HG03060 (cell line): ENCODE data around the gene EHBP1.

Experiments
- ATAC-seq: cut with Tn5 transposase; IDR thresholded peaks from one replicate; pipeline ENCODE4 v1.9.1; 2021; ENCODE audit warnings: low read depth, moderate number of reproducible peaks; ENCODE audit not compliant: unreplicated experiment

Gene EHBP1

DNA sequence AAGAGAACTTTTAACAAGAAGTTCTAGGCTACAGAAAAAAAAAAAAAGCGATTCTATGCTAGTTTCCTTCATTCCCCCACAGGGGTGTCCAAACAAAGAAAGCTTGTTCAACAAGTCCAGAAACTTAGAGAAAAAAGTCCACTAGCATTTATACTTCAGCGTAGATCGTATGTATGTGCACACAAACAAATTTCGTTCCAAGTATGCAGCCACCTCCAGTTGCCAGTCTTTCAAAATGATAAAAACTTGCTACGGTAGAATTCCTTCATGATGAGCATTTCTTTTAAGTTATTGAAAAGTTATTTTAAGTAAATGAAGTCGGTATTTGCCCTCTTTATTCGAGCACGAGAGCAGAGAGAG is 341.4 kb downstream of the EHBP1 start:
- no peak for ATAC-seq

GRCh38 chr2:63047321-63048279 is 342.1 kb downstream of the EHBP1 start:
- ATAC-seq, result no peak

DNA sequence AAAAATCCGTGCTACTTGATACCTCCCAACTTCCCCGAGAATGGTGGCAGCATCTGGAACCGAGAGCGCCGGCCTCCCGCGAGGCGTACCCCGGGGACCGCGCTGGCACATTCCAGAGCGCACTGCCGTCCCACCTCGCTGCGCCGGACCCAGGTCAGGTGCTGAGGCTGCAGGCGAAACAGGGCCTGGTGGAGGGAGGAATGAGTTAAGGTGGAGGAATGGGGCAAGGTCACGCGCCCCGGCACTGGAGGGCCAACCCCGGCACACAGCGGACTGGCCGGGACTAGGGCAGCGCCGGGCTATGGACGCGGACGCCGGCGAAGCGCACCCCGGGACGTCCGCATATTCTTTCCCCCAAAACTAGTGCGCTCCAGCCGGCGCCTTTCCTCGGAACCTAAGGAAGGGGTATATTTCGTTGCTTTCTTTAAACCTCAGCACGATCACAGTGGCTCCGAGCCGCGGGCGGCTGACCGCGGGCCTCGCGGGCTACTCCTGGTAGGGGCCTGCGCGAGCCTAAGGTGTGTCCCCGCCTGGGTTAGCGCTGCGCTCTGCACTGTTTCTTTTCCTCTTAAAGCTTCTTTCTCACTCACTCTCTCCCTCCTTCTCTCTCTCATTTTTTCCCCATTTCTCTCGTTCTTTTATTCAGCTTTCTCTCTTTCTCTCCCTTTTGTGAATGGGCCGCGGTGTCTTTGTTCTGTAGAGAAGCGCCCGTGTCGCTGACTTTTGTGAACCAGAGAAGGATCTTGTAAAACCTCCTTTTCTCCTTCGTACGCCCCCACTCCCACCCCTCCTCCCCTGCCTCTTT is 343.1 kb downstream of the EHBP1 start:
- ATAC-seq, result no peak

- ATAC-seq, result no peak
These were observed 343.9 kb downstream of the EHBP1 start for GRCh38 chr2:63049211-63049969.

GRCh38 chr2:63049970-63050333 is 344.4 kb downstream of the EHBP1 start:
- ATAC-seq, result peak; percentile 4

- ATAC-seq, result peak; percentile 74
These were observed 345.0 kb downstream of the EHBP1 start, which contains the start of gene OTX1 for GRCh38 chr2:63050334-63051041. TSS of gene OTX1 (plus strand) at chr2:63050830. CDS start at chr2:63052991, 2,161 bp downstream.

DNA sequence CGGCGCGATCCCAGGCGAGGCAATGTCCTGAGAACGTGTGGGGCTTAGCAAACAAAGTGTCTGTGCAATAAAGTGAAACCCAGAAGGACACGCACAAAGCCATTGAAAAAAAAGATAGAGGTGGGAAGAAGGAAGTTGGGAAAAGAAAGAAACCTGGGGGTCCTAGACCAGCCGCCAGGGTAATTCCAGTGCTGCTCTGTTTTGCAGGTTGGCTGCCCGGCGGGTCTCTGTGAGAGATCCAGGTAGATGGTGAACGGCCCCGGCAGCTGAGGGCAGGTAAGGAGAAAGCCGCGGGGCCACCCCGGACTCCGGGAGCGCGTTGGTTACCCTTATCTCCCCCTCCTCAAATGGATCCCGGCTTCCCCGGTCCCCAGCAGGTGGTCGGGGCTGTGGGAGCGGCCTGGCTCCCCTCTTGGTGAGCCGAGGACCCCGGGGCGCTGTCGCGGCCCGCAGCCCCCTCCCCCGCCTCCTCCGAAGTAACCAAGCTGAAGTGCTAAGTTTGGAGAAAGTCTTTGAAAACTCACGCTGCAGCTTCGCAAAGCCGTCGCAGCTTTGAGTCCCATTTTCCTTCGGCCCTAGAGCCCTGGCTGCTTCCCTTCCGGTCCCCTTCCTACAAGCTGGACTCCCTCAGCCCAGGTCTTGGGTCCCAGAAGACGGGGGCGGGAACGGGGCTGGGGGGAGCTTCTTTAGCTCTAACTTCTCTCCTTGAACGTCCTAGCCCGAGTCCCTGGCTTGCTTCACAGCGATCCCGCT is 345.7 kb downstream of the EHBP1 start:
- no peak for ATAC-seq

- no peak for ATAC-seq
These were observed 346.4 kb downstream of the EHBP1 start for GRCh38 chr2:63051795-63052333.

DNA sequence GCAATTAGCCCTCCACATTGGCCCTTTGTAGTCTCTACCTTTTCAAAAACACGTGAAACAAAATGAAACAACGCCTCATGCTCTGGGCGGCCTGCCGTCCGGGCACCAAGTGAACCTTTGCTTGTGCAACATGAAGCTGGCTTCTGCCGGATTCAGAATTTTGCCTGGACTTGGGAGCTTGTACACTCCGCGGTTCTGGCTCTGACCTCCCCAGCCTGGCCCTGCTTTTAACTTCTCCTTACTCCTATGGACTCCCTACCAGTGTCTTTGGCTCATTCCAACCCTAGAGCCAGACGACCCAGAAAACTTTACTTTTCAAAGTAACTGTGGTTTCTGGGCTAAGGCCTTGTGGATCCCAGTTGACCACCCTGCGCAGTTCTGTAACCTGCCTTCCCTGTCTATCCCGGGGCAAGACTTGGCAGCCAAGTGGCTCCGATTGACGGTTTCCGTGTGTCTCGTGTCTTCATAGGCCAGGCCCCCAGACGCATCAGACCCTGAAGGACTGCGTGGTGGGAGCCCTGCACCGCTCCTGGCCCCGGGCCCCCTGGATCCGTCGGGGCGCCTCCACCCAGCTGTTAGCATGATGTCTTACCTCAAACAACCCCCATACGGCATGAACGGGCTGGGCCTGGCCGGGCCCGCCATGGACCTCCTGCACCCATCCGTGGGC is 347.0 kb downstream of the EHBP1 start:
- no peak for ATAC-seq

- ATAC-seq, result no peak
These were observed 347.8 kb downstream of the EHBP1 start for GRCh38 chr2:63053081-63053888.

GRCh38 chr2:63053889-63054602 is 348.5 kb downstream of the EHBP1 start:
- ATAC-seq, result no peak

DNA sequence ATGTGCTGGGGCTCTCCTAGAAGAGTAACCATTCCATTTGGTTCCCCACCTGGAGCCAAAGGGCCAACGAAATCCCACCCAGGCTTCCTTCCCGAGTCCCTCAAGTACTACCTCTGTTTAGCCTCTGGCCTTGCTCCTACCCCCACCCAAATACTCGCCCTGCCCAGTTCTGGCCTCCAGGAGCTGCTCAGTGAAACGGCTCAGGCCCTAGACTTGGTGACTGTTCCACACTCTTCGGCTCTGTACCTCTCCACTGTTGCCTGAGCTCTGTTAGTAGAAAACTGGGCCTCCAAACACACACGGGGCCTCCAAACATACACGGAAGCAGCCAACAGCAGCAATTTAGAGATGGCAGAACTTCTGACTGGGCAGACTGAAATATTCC is 349.3 kb downstream of the EHBP1 start:
- no peak for ATAC-seq

- ATAC-seq, result no peak
These were observed 350.0 kb downstream of the EHBP1 start for GRCh38 chr2:63055226-63056106.

GRCh38 chr2:63056107-63057050 is 350.9 kb downstream of the EHBP1 start:
- no peak for ATAC-seq
